IMR-90 (cell line): ENCODE results near the gene MAFB. TPM values are rescaled to one million over a fixed set of nuclear protein-coding genes. Genes with fewer than 3 reads are reported as not detected.

Experiments used
- ATAC-seq: fragments of 200-7000 bp; cut with Tn5 transposase; 2 replicates; pipeline ENCODE4 v1.9.1; 2020; ENCODE audit warnings: low read depth, mild to moderate bottlenecking, moderate library complexity
- BruUV-seq: library from RNA; stranded (reverse); fragments of 400-500 nt; replicated peaks from 2 replicates; lab custom pipeline; 2021; lab: Mats Ljungman, UMichigan
- CTCF ChIA-PET: fragments of 300-600 bp; formaldehyde crosslinking; extraction: SDS; loops from one replicate; lab custom pipeline; 2021; ENCODE audit warnings: antibody characterized with exemption; lab: Yijun Ruan, JAX
- POLR2A ChIA-PET: fragments of 300-600 bp; sonication (Branson Sonifier 250); formaldehyde crosslinking; loops from one replicate; lab custom pipeline; 2022; ENCODE audit warnings: antibody characterized with exemption; ENCODE audit not compliant: unreplicated experiment; lab: Charles Lee
- DNase-seq: peaks from one replicate; pipeline ENCODE4 v3.0.0; 2013
- H2AFZ ChIP-seq: replicated peaks from 2 replicates; pipeline ENCODE3; 2013; ENCODE audit warnings: low read length, mild to moderate bottlenecking; ENCODE audit not compliant: poor library complexity
- H2AK5ac ChIP-seq: 2 replicates; pipeline ENCODE4 v1.6.1; 2013; ENCODE audit warnings: low read depth, low read length, inconsistent platforms
- H2AK9ac ChIP-seq: replicated peaks from 2 replicates; pipeline ENCODE3; 2013; ENCODE audit warnings: mild to moderate bottlenecking, low read depth, low read length, moderate library complexity; ENCODE audit not compliant: poor library complexity
- H2BK120ac ChIP-seq: 2 replicates; pipeline ENCODE4 v1.6.1; 2013; ENCODE audit warnings: low read depth, low read length, inconsistent platforms
- H2BK15ac ChIP-seq: 3 replicates; pipeline ENCODE4 v1.6.1; 2013; ENCODE audit warnings: low read depth, low read length, inconsistent platforms
- H2BK20ac ChIP-seq: 2 replicates; pipeline ENCODE4 v1.6.1; 2013; ENCODE audit warnings: low read depth, mild to moderate bottlenecking, inconsistent platforms, low read length, moderate library complexity
- H2BK5ac ChIP-seq: 2 replicates; pipeline ENCODE4 v1.6.1; 2013; ENCODE audit warnings: mild to moderate bottlenecking, low read depth, low read length, inconsistent platforms; ENCODE audit not compliant: poor library complexity, severe bottlenecking
- H3K14ac ChIP-seq: replicated peaks from 2 replicates; pipeline ENCODE4 v1.6.1; 2013; ENCODE audit warnings: low read depth, low read length, inconsistent platforms
- H3K18ac ChIP-seq: 2 replicates; pipeline ENCODE4 v1.6.1; 2013; ENCODE audit warnings: low read depth, low read length, control low read depth
- H3K23ac ChIP-seq: 2 replicates; pipeline ENCODE4 v1.6.1; 2013; ENCODE audit warnings: low read depth, low read length, inconsistent platforms
- H3K27ac ChIP-seq: 2 replicates; pipeline ENCODE4 v1.5.1; 2013; ENCODE audit warnings: mild to moderate bottlenecking, control low read depth, low read length; ENCODE audit not compliant: insufficient read depth
- H3K27me3 ChIP-seq: 2 replicates; pipeline ENCODE4 v1.6.1; 2013; ENCODE audit warnings: low read length; ENCODE audit not compliant: control insufficient read depth, insufficient read depth
- H3K36me3 ChIP-seq: 2 replicates; pipeline ENCODE4 v1.6.1; 2013; ENCODE audit warnings: low read length, mixed read lengths; ENCODE audit not compliant: control insufficient read depth, insufficient read depth
- H3K4ac ChIP-seq: 2 replicates; pipeline ENCODE4 v1.6.1; 2013; ENCODE audit warnings: low read depth, low read length, inconsistent platforms
- H3K4me1 ChIP-seq: 2 replicates; pipeline ENCODE4 v1.6.1; 2013; ENCODE audit warnings: low read length, mixed read lengths; ENCODE audit not compliant: control insufficient read depth, insufficient read depth
- H3K4me2 ChIP-seq: 2 replicates; pipeline ENCODE4 v1.6.1; 2013; ENCODE audit warnings: low read depth, mild to moderate bottlenecking, control low read depth, low read length, moderate library complexity
- H3K4me3 ChIP-seq: 2 replicates; pipeline ENCODE4 v1.5.1; 2013; ENCODE audit warnings: low read depth, mild to moderate bottlenecking, control low read depth, low read length, moderate library complexity; ENCODE audit not compliant: insufficient read depth
- H3K56ac ChIP-seq: 2 replicates; pipeline ENCODE4 v1.6.1; 2013; ENCODE audit warnings: low read length, inconsistent platforms; ENCODE audit not compliant: insufficient read depth; ENCODE audit errors: extremely low read depth
- H3K79me1 ChIP-seq, 2 experiments: 2 replicates each; pipeline ENCODE4 v1.6.1; 2013; ENCODE audit warnings: low read length in 2 of 2, inconsistent platforms in 1 of 2, low read depth in 1 of 2
- H3K9ac ChIP-seq: 2 replicates; pipeline ENCODE4 v1.6.1; 2013; ENCODE audit warnings: low read depth, low read length, control low read depth
- H3K9me1 ChIP-seq: 2 replicates; pipeline ENCODE4 v1.6.1; 2013; ENCODE audit warnings: low read length, inconsistent platforms; ENCODE audit not compliant: insufficient read depth
- H3K9me3 ChIP-seq: 2 replicates; pipeline ENCODE4 v1.6.1; 2013; ENCODE audit warnings: low read length; ENCODE audit not compliant: control insufficient read depth, insufficient read depth
- H4K20me1 ChIP-seq: 2 replicates; pipeline ENCODE4 v1.6.1; 2013; ENCODE audit warnings: low read length, inconsistent platforms; ENCODE audit not compliant: insufficient read depth
- H4K5ac ChIP-seq: 2 replicates; pipeline ENCODE4 v1.6.1; 2013; ENCODE audit warnings: mild to moderate bottlenecking, low read depth, low read length, control low read depth
- H4K8ac ChIP-seq, 2 experiments: 2 replicates each; pipeline ENCODE4 v1.6.1; 2013; ENCODE audit warnings: low read depth in 2 of 2, low read length in 2 of 2, control low read depth in 1 of 2, inconsistent platforms in 1 of 2
- H4K91ac ChIP-seq: 2 replicates; pipeline ENCODE4 v1.6.1; 2013; ENCODE audit warnings: low read depth, low read length, inconsistent platforms; ENCODE audit not compliant: insufficient read depth
- CEBPB ChIP-seq: IDR thresholded peaks from 2 replicates; pipeline ENCODE4 v1.6.1; 2012; ENCODE audit warnings: low read depth, low read length, improper control_type of control experiment
- RAD21 ChIP-seq: IDR thresholded peaks from 2 replicates; pipeline ENCODE4 v1.6.1; 2012; ENCODE audit warnings: low read length, improper control_type of control experiment
- dilution Hi-C: fragments of 300-500 bp; cut with HindIII; formaldehyde crosslinking; loops from one replicate; pipeline ENCODE4 v1.14.3; 2018; ENCODE audit warnings: low sequenced_read_pairs; ENCODE audit not compliant: unreplicated experiment
- in situ Hi-C: fragments of 300-500 bp; cut with MboI; formaldehyde crosslinking; loops from 3 replicates; pipeline ENCODE4 v1.14.3; 2019; ENCODE audit warnings: low sequenced_read_pairs, inconsistent platforms, mixed read lengths
- intact Hi-C: fragments of 100-400 bp; cut with micrococcal nuclease; formaldehyde crosslinking; loops from 2 replicates; pipeline ENCODE4 v1.10.0; 2022
- polyA plus RNA-seq, 3 experiments: library from polyadenylated mRNA; depleted of rRNA; stranded (reverse); fragments of >200 nt; gene quantifications; 2 replicates each; pipeline ENCODE4 v1.2.3, GENCODE V29; 2012; ENCODE audit warnings: low replicate concordance in 1 of 3
- total RNA-seq: library from RNA; depleted of rRNA; stranded (reverse); fragments of >200 nt; gene quantifications from 2 replicates; pipeline ENCODE4 v1.2.3, GENCODE V29; 2012

MAFB gene
- total and polyA plus RNA-seq, 2 of the 4 experiments (the other 2 are of a cell fraction), result 0.07 TPM; not detected in 1

DNA sequence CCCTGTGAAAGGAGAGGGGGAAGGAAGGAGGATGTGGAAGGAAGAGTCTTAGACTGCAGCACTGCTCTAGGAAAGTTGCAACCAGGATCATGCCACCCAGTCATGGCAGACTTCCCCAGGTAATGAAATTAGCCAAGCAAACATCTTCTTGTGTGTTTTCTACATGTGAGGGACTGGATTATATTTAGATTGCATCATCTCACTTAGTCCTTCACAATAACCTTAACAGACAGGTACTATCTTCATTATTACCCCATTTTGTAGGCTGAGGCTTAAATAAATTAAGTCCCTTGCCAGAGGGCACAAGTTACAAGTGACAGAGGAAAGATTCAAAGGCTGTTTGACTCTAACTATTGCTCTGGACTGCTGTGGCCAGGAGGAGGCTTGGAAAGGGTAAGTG, 9.7 kb upstream of the MAFB start:
- H3K56ac ChIP-seq, result no peak overlapping the region
- no peak overlapping the region for H2AK9ac ChIP-seq
- no peak overlapping the region for H2AFZ ChIP-seq
- H4K5ac ChIP-seq, result no peak overlapping the region
- H3K18ac ChIP-seq, result no peak overlapping the region
- intact Hi-C loops, result loop anchor here (10.0 kb wide), 1 partner anchor 1584 kb away; no protein-coding TSS in a partner anchor
- BruUV-seq, result no TSS peak
- ChIA-PET POLR2A (no interaction called here), CTCF (no interaction called here)
- H2BK20ac ChIP-seq, result no peak overlapping the region
- H3K4me3 ChIP-seq, result no peak overlapping the region
- TF ChIP-seq CEBPB (peak; percentile 54; the same call in 1 of the 2 replicates), RAD21 (no peak)
- no peak overlapping the region for H4K8ac ChIP-seq
- no peaks in the 10 kb centered on the region for H3K79me1 ChIP-seq
- 0 out of 2 replicates have a peak, but pooled peaks cover 3% of the 10 kb centered on the region for H4K20me1 ChIP-seq
- no peak overlapping the region for H3K4ac ChIP-seq
- no peak overlapping the region for H3K27ac ChIP-seq
- H3K9ac ChIP-seq, result no peak overlapping the region
- DNase-seq (no peak), ATAC-seq (no peak)
- H3K4me1 ChIP-seq, result no peaks in the 10 kb centered on the region; the same call in 1 of the 2 replicates
- H2BK5ac ChIP-seq, result no peak overlapping the region
- in situ Hi-C loops, result loop anchor here (25.0 kb wide), 1 partner anchor 811 kb away; no protein-coding TSS in a partner anchor
- no peak overlapping the region for H4K91ac ChIP-seq
- H3K23ac ChIP-seq, result no peak overlapping the region
- no peaks in the 10 kb centered on the region for H3K9me3 ChIP-seq
- no peak overlapping the region for H3K4me2 ChIP-seq
- H2BK15ac ChIP-seq, result no peak overlapping the region
- H2AK5ac ChIP-seq, result no peak overlapping the region
- dilution Hi-C loops, result no loop called here
- no peak overlapping the region for H3K14ac ChIP-seq
- no peak overlapping the region for H2BK120ac ChIP-seq
- H3K9me1 ChIP-seq, result no peaks in the 10 kb centered on the region; the same call in 1 of the 2 replicates
- no peaks in the 10 kb centered on the region for H3K36me3 ChIP-seq
- H3K27me3 ChIP-seq, result peaks cover 17% of the 10 kb centered on the region
